ENCODE data around the gene BMP2.

Gene BMP2

DNA sequence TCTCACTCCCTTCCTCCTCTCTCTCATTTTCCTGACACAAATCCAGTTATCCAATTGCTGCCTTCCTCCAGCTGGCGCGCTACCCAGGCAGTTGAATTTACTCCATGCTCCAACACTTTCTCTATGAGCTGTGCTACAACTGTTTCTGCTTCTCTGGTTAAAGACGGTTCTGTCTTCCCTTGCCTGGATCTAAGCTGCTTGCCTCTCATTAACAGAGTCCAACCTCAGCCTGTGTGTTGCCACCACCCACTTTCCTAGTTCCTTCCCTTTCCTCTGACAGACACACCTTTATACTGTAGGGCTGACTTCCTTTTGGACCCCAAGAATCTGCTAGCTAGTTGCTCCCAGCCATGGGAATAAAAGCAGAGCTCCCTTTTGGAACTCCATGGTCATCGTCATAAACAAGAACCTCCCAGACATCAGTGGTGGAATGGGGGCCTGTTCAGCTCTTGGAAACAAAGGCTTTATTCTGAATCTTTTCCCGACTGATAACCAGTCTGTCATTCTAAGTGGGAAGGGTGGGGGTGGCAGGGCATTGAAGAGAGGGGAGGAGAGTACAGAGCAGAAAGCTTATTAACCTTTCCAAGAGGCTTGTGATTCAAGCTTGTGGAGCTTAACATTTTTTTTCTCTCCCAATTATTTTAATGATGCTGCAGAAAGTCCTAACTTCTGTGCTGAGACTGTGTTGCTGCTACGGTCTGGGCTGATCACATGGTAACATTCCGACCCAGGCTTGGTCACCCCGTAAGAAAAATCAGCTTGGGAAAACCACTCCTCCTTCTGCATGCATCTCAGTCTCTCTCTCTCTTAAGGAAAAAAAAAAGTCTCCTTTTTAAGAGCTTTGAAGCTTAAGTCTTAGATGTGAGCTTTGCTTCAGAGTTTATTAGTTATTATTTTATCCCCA lies 31.3 kb upstream of the BMP2 start:
- H3K9ac ChIP-seq, result no peak overlapping the region
- no peak overlapping the region for H3K4me3 ChIP-seq (ENCODE audit: low read depth, low read length)
- H3K27me3 ChIP-seq (ENCODE audit: control insufficient read depth, insufficient read depth, low read length), result no peaks in the 10 kb centered on the region
- H3K4me2 ChIP-seq (ENCODE audit: low read length), result no peak overlapping the region
- no peaks in the 10 kb centered on the region for H3K36me3 ChIP-seq (ENCODE audit: control insufficient read depth, insufficient read depth, low read length)
- H2AFZ ChIP-seq, result no peak overlapping the region
- no peaks in the 10 kb centered on the region for H3K4me1 ChIP-seq
- H3K27ac ChIP-seq, result peak overlapping the region; percentile 40
- H3K9me3 ChIP-seq (ENCODE audit: control insufficient read depth, low read length), result no peaks in the 10 kb centered on the region
- H3K79me2 ChIP-seq, result no peaks in the 10 kb centered on the region
- TF ChIP-seq, protein P1, sequence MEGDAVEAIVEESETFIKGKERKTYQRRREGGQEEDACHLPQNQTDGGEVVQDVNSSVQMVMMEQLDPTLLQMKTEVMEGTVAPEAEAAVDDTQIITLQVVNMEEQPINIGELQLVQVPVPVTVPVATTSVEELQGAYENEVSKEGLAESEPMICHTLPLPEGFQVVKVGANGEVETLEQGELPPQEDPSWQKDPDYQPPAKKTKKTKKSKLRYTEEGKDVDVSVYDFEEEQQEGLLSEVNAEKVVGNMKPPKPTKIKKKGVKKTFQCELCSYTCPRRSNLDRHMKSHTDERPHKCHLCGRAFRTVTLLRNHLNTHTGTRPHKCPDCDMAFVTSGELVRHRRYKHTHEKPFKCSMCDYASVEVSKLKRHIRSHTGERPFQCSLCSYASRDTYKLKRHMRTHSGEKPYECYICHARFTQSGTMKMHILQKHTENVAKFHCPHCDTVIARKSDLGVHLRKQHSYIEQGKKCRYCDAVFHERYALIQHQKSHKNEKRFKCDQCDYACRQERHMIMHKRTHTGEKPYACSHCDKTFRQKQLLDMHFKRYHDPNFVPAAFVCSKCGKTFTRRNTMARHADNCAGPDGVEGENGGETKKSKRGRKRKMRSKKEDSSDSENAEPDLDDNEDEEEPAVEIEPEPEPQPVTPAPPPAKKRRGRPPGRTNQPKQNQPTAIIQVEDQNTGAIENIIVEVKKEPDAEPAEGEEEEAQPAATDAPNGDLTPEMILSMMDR (IDR thresholded peaks at IDR 0.05), result no peak

DNA sequence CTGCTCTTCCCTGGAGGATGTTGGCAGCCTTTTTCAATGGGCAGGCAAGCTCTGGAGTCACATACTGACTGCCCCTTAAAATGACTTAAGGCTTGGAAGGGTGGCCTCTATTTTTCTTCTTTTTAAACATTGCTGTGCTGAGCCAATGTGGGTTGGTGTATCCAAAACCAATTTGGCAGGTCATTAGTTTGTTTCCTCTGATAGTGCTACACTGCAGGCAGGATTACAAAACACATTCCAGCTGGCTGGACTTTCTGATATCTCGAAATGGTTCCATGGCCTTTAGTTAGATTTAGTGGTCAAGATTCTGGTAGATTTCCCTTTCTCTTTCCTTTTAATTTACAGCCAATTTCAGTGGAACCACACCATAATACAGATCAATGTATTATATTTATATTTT lies 28.1 kb upstream of the BMP2 start:
- no peak overlapping the region for H3K4me3 ChIP-seq (ENCODE audit: low read depth, low read length)
- no peaks in the 10 kb centered on the region for H3K36me3 ChIP-seq (ENCODE audit: control insufficient read depth, insufficient read depth, low read length)
- no peaks in the 10 kb centered on the region for H3K4me1 ChIP-seq
- H3K4me2 ChIP-seq (ENCODE audit: low read length), result no peak overlapping the region
- H3K79me2 ChIP-seq, result no peaks in the 10 kb centered on the region
- TF ChIP-seq, protein P1 (IDR thresholded peaks at IDR 0.05), result no peak
- H3K27me3 ChIP-seq (ENCODE audit: control insufficient read depth, insufficient read depth, low read length), result no peaks in the 10 kb centered on the region
- H2AFZ ChIP-seq, result no peak overlapping the region
- H3K9ac ChIP-seq, result no peak overlapping the region
- H3K9me3 ChIP-seq (ENCODE audit: control insufficient read depth, low read length), result no peaks in the 10 kb centered on the region
- no peak overlapping the region for H3K27ac ChIP-seq

DNA sequence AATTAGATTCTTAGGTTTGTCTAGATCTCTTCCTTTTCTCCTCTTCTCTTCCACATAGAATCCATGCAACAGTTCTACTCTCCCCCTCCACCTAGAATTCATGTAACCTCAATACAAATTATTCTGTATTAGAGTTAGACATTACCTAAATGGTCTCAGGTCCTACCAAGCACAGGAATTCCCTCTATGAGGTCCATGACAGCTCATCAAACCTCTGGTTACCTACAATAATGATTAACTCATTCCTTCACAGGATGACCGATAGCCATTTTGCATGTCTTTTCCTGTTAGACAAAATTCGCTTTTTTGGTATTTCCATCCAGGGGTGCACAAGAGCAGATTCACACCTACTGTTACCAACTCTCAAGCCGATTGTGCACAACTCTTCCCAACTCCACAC lies 27.4 kb upstream of the BMP2 start:
- no peak overlapping the region for H3K9ac ChIP-seq
- H3K27ac ChIP-seq, result no peak overlapping the region
- no peaks in the 10 kb centered on the region for H3K36me3 ChIP-seq (ENCODE audit: control insufficient read depth, insufficient read depth, low read length)
- H3K79me2 ChIP-seq, result no peaks in the 10 kb centered on the region
- no peak overlapping the region for H2AFZ ChIP-seq
- TF ChIP-seq, protein P1 (IDR thresholded peaks at IDR 0.05), result no peak
- H3K4me3 ChIP-seq (ENCODE audit: low read depth, low read length), result no peak overlapping the region
- H3K4me2 ChIP-seq (ENCODE audit: low read length), result no peak overlapping the region
- H3K4me1 ChIP-seq, result no peaks in the 10 kb centered on the region
- no peaks in the 10 kb centered on the region for H3K9me3 ChIP-seq (ENCODE audit: control insufficient read depth, low read length)
- no peaks in the 10 kb centered on the region for H3K27me3 ChIP-seq (ENCODE audit: control insufficient read depth, insufficient read depth, low read length)

DNA sequence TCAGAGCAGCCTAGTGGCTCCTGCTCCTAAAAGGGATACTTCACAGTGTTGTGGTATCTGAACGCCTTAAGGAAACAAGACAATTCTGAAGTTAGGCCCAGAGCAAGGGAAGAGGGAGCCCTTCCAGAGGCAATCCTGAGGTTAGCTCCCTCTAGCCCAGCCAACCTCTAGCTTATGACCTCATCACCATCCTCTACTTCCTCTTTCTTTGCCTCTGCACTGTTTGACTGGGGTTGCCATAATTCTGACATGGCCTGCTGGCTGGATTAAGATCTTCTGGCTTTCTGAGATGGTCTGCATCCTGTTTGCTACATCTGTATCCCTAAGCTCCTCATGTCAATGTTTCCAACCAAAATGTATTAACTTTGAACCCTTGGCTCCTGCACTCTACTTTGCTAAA lies 23.3 kb upstream of the BMP2 start:
- Histone ChIP-seq H3K4me1 (no peaks in the 10 kb centered on the region), H3K4me2 (ENCODE audit: low read length) (no peak overlapping the region), H3K27ac (no peak overlapping the region), H3K79me2 (no peaks in the 10 kb centered on the region), H3K27me3 (ENCODE audit: control insufficient read depth, insufficient read depth, low read length) (no peaks in the 10 kb centered on the region), H3K36me3 (ENCODE audit: control insufficient read depth, insufficient read depth, low read length) (no peaks in the 10 kb centered on the region), H3K9ac (no peak overlapping the region), H3K9me3 (ENCODE audit: control insufficient read depth, low read length) (no peaks in the 10 kb centered on the region), H3K4me3 (ENCODE audit: low read depth, low read length) (no peak overlapping the region), H2AFZ (no peak overlapping the region)
- TF ChIP-seq, protein P1 (IDR thresholded peaks at IDR 0.05), result no peak

DNA sequence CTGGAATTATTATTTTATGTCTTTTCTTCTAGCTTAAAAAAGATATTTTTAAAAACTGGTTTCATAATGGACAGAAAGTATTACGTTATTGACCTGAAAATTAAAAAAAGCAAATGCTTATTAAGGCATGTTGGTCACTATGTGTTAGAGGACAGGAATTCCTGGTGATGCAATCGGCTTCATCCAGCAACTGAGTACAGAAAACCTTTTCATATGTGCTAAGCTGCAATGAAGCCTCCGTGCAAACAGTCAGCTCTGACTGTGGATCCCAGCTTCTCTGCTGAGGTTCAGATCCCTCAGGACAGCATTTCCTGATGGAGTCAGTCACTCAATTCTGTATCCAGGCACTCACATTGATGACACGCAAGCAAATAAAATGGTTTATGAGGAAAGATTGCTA lies 22.7 kb upstream of the BMP2 start:
- no peaks in the 10 kb centered on the region for H3K79me2 ChIP-seq
- H3K4me3 ChIP-seq (ENCODE audit: low read depth, low read length), result no peak overlapping the region
- no peaks in the 10 kb centered on the region for H3K4me1 ChIP-seq
- no peaks in the 10 kb centered on the region for H3K27me3 ChIP-seq (ENCODE audit: control insufficient read depth, insufficient read depth, low read length)
- TF ChIP-seq, protein P1 (IDR thresholded peaks at IDR 0.05), result no peak
- no peak overlapping the region for H2AFZ ChIP-seq
- H3K36me3 ChIP-seq (ENCODE audit: control insufficient read depth, insufficient read depth, low read length), result no peaks in the 10 kb centered on the region
- H3K9me3 ChIP-seq (ENCODE audit: control insufficient read depth, low read length), result no peaks in the 10 kb centered on the region
- H3K9ac ChIP-seq, result no peak overlapping the region
- no peak overlapping the region for H3K4me2 ChIP-seq (ENCODE audit: low read length)
- H3K27ac ChIP-seq, result no peak overlapping the region

Measured in parathyroid adenoma (tissue), 2 donors.